RWPE1 (cell line): ENCODE measurements around the gene SLC44A1.

Experiments used
- CTCF ChIA-PET: fragments of 350-600 bp; sonication (Branson Sonifier 250); formaldehyde crosslinking; extraction: SDS; loops from one replicate; lab custom pipeline; 2021; lab: Yijun Ruan, JAX
- POLR2A ChIA-PET: fragments of 400-600 bp; formaldehyde crosslinking; extraction: SDS; loops from one replicate; lab custom pipeline; 2020; ENCODE audit warnings: antibody characterized with exemption; ENCODE audit not compliant: low non-redundant PET; lab: Yijun Ruan, JAX
- DNase-seq: peaks from one replicate; pipeline ENCODE4 v3.0.0; 2012; ENCODE audit warnings: low spot score
- H3K27ac ChIP-seq: fragments of 450-650 bp; 2 replicates; pipeline ENCODE4 v1.5.1; 2017
- TF ChIP-seq, protein P1 (sequence below): fragments of 450-650 bp; conservative IDR thresholded peaks from 2 replicates; pipeline ENCODE4 v1.5.1; 2017; ENCODE audit warnings: low read depth, mild to moderate bottlenecking

Gene SLC44A1

GRCh38 chr9:105401651-105402050, 157.2 kb downstream of the SLC44A1 start:
- POLR2A ChIA-PET = no interaction called here
- DNase-seq = no peak
- TF ChIP-seq, protein P1, sequence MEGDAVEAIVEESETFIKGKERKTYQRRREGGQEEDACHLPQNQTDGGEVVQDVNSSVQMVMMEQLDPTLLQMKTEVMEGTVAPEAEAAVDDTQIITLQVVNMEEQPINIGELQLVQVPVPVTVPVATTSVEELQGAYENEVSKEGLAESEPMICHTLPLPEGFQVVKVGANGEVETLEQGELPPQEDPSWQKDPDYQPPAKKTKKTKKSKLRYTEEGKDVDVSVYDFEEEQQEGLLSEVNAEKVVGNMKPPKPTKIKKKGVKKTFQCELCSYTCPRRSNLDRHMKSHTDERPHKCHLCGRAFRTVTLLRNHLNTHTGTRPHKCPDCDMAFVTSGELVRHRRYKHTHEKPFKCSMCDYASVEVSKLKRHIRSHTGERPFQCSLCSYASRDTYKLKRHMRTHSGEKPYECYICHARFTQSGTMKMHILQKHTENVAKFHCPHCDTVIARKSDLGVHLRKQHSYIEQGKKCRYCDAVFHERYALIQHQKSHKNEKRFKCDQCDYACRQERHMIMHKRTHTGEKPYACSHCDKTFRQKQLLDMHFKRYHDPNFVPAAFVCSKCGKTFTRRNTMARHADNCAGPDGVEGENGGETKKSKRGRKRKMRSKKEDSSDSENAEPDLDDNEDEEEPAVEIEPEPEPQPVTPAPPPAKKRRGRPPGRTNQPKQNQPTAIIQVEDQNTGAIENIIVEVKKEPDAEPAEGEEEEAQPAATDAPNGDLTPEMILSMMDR = no peak
- CTCF ChIA-PET = interaction anchor here (0.7 kb wide), 2 partner anchors 13 to 25 kb away, joined by 3 to 4 read pairs; no protein-coding TSS in a partner anchor
- no peak overlapping the region for H3K27ac ChIP-seq

- CTCF ChIA-PET = interaction anchor here (2.7 kb wide), 1 partner anchor 12 kb away, joined by 10 read pairs; no protein-coding TSS in a partner anchor
- TF ChIP-seq, protein P1 = no peak
- POLR2A ChIA-PET = no interaction called here
- no peak for DNase-seq
- no peak overlapping the region for H3K27ac ChIP-seq
These were observed 159.2 kb downstream of the SLC44A1 start for GRCh38 chr9:105403552-105404248.

- CTCF ChIA-PET = interaction anchor here (0.6 to 2.7 kb wide), 4 partner anchors 10 to 169 kb away, joined by 3 to 10 read pairs (median 4); no protein-coding TSS in a partner anchor
- H3K27ac ChIP-seq = no peak overlapping the region
- POLR2A ChIA-PET = no interaction called here
- no peak for DNase-seq
- TF ChIP-seq, protein P1 = no peak
These were observed 161.2 kb downstream of the SLC44A1 start for GRCh38 chr9:105405514-105406131.

DNA sequence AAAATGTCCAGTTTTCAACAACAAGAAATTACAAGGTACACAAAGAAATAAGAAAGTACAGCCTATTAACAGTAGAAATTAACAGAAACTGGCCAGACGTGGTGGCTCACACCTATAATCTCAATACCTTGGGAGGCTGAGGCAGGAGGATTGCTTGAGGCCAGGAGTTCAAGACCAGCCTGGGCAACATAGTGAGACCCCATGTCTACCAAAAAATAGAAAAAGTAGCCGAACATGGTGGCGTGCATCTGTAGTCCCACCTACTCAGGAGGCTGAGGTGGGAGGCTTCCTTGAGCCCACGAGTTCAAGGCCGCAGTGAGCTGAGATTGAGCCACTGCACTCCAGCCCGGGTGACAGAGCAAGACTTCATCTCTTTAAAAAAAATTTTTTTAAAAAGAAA, 161.9 kb downstream of the SLC44A1 start:
- CTCF ChIA-PET = no interaction called here
- no peak for DNase-seq
- TF ChIP-seq, protein P1 = no peak
- no peak overlapping the region for H3K27ac ChIP-seq
- POLR2A ChIA-PET = no interaction called here

GRCh38 chr9:105413525-105413924, 169.1 kb downstream of the SLC44A1 start:
- POLR2A ChIA-PET = interaction anchor here (1.3 kb wide), 1 partner anchor 169 kb away, joined by 4 read pairs; the partner anchor contains the start of gene SLC44A1
- peak; percentile 31 for DNase-seq
- no peak overlapping the region for H3K27ac ChIP-seq
- TF ChIP-seq, protein P1 = peak; percentile 52
- CTCF ChIA-PET = interaction anchor here (0.6 to 2.1 kb wide), 8 partner anchors 17 to 420 kb away, joined by 3 to 15 read pairs (median 4); partner anchors contain the start of gene SLC44A1

- no peak overlapping the region for H3K27ac ChIP-seq
- DNase-seq = peak; percentile 74
- ChIA-PET CTCF (interaction anchor here (0.6 to 2.1 kb wide), 13 partner anchors 11 to 634 kb away, joined by 3 to 21 read pairs (median 3); partner anchors contain the start of gene SLC44A1), POLR2A (no interaction called here)
- TF ChIP-seq, protein P1 = peak; percentile 96
These were observed 170.7 kb downstream of the SLC44A1 start for GRCh38 chr9:105414947-105415661.
